Astrocyte (in vitro differentiated cells and primary cell): ENCODE measurements around the gene TEX29. TPM values are rescaled to one million over a fixed set of nuclear protein-coding genes. Genes with fewer than 3 reads are reported as not detected.

Source experiments
- DNase-seq: peaks from one replicate; pipeline ENCODE4 v3.0.0-alpha.2; 2010; ENCODE audit warnings: low read depth
- FAIRE-seq: peaks from 2 replicates; lab custom pipeline; 2011; peaks lifted over from hg19 to GRCh38; lab: Jason Lieb, UNC
- H2AFZ ChIP-seq: 2 replicates; pipeline ENCODE4 v1.6.0; 2012; ENCODE audit warnings: low read depth, low read length, inconsistent platforms
- H3K27ac ChIP-seq: 2 replicates; pipeline ENCODE4 v1.5.1; 2011; ENCODE audit warnings: low read depth, low read length, inconsistent platforms
- H3K27me3 ChIP-seq: 2 replicates; pipeline ENCODE4 v1.6.0; 2011; ENCODE audit warnings: low read length, inconsistent platforms; ENCODE audit not compliant: insufficient read depth
- H3K36me3 ChIP-seq: 2 replicates; pipeline ENCODE4 v1.5.1; 2011; ENCODE audit warnings: low read length, inconsistent platforms; ENCODE audit not compliant: insufficient read depth
- H3K4me1 ChIP-seq: 2 replicates; pipeline ENCODE4 v1.5.1; 2011; ENCODE audit warnings: low read length, inconsistent platforms; ENCODE audit not compliant: insufficient read depth
- H3K4me2 ChIP-seq: 2 replicates; pipeline ENCODE4 v1.6.0; 2012; ENCODE audit warnings: low read length, inconsistent platforms
- H3K4me3 ChIP-seq: 2 replicates; pipeline ENCODE4 v1.5.1; 2011; ENCODE audit warnings: low read depth, mild to moderate bottlenecking, low read length, inconsistent platforms; ENCODE audit not compliant: insufficient read depth
- H3K79me2 ChIP-seq: 2 replicates; pipeline ENCODE4 v1.6.0; 2012; ENCODE audit warnings: mild to moderate bottlenecking, low read length, inconsistent platforms; ENCODE audit not compliant: insufficient read depth
- H3K9ac ChIP-seq: 2 replicates; pipeline ENCODE4 v1.6.0; 2012; ENCODE audit warnings: mild to moderate bottlenecking, low read length, inconsistent platforms
- H3K9me3 ChIP-seq: 2 replicates; pipeline ENCODE4 v1.5.1; 2012; ENCODE audit warnings: low read depth, mild to moderate bottlenecking, low read length, inconsistent platforms; ENCODE audit not compliant: insufficient read depth
- H4K20me1 ChIP-seq: 2 replicates; pipeline ENCODE4 v1.6.0; 2012; ENCODE audit warnings: low read length, inconsistent platforms; ENCODE audit not compliant: insufficient read depth
- H3K27ac Mint-ChIP-seq: one replicate; pipeline ENCODE4 v1.8.0; 2021; ENCODE audit warnings: mild to moderate bottlenecking, mixed read lengths; ENCODE audit not compliant: unreplicated experiment
- H3K27me3 Mint-ChIP-seq: one replicate; pipeline ENCODE4 v1.8.0; 2021; ENCODE audit warnings: low read depth, mixed read lengths; ENCODE audit not compliant: unreplicated experiment
- H3K36me3 Mint-ChIP-seq: one replicate; pipeline ENCODE4 v1.8.0; 2021; ENCODE audit warnings: low read depth, mixed read lengths; ENCODE audit not compliant: unreplicated experiment
- H3K4me1 Mint-ChIP-seq: one replicate; pipeline ENCODE4 v1.8.0; 2021; ENCODE audit warnings: low read depth, mixed read lengths; ENCODE audit not compliant: unreplicated experiment
- H3K4me3 Mint-ChIP-seq: one replicate; pipeline ENCODE4 v1.8.0; 2021; ENCODE audit warnings: mild to moderate bottlenecking, moderate library complexity, mixed read lengths; ENCODE audit not compliant: unreplicated experiment
- H3K9me3 Mint-ChIP-seq: one replicate; pipeline ENCODE4 v1.8.0; 2021; ENCODE audit warnings: mild to moderate bottlenecking, mixed read lengths; ENCODE audit not compliant: unreplicated experiment
- EZH2 ChIP-seq: IDR thresholded peaks from 2 replicates; pipeline ENCODE4 v1.6.1; 2012; ENCODE audit warnings: mild to moderate bottlenecking, low read length, inconsistent platforms; ENCODE audit not compliant: insufficient read depth
- total RNA-seq: library from RNA; stranded (reverse); gene quantifications from 2 replicates; pipeline ENCODE4 v1.2.1, GENCODE V29; 2021
- TF ChIP-seq, protein P1 (sequence below): IDR thresholded peaks from 2 replicates; pipeline ENCODE4 v1.5.1; 2011; ENCODE audit warnings: low read depth, mild to moderate bottlenecking, inconsistent platforms, low read length, moderate library complexity; ENCODE audit not compliant: insufficient read depth

TEX29 gene
- total RNA-seq, 1 donor from 2014 or later: 0.43 TPM

DNA sequence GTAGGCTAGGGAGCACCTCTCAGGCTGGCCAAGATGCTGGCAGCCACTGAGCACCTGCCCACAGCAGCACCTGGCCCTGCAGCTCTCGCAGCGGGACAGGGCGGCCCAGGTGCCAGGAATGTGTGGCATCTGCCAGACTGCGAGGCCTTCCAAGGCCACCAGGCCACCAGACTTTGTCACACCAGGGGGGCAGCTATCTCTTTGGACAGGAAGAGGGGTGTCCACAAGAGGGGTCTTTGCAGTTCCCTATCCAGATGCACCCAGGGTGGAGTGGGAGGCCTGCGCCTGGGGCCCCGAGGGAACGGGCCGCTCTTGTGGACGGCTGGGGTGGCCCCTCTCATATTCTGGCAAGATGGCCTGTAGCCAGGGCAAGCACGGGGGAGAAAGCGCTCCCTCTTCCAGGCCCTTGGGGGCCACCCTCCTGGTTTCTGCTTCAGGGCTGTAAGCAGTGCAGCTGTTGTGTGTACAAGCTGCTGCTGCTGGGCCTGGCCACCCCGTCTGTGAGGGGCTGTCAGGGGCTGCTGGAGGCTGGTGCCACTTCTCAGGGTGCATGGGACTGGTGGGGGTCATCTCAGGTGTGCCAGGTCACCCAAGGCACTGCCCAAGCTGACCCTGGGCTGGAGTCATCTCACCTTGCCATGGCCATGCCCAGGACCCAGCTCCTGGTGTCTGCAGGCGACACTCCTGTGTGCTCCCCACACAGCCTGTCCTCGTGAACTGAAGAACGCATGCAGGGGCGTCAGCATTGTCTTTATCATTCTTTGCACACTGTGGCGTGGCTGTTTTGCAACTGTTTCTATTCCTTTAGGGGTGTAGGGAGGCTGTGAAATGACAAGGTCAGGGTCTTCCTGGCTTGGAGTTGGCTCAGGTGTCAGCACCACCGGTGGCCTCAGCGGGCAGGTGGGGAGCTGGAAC lies 1.8 kb downstream of the TEX29 start:
- Histone ChIP-seq H3K36me3 (no peaks in the 10 kb centered on the region), H3K9me3 (no peaks in the 10 kb centered on the region), H3K9ac (no peak overlapping the region), H3K4me1 (no peaks in the 10 kb centered on the region), H2AFZ (no peak overlapping the region), H3K4me3 (no peak overlapping the region), H3K27ac (no peak overlapping the region), H3K27me3 (no peaks in the 10 kb centered on the region), H4K20me1 (no peaks in the 10 kb centered on the region), H3K79me2 (no peaks in the 10 kb centered on the region), H3K4me2 (no peak overlapping the region)
- FAIRE-seq: no peak
- H3K4me1 Mint-ChIP-seq: no peaks in the 10 kb centered on the region
- H3K4me3 Mint-ChIP-seq: no peak overlapping the region
- peaks cover 13% of the 10 kb centered on the region for H3K27me3 Mint-ChIP-seq
- DNase-seq: no peak
- no peak overlapping the region for H3K27ac Mint-ChIP-seq
- H3K9me3 Mint-ChIP-seq: no peaks in the 10 kb centered on the region
- TF ChIP-seq, protein P1, sequence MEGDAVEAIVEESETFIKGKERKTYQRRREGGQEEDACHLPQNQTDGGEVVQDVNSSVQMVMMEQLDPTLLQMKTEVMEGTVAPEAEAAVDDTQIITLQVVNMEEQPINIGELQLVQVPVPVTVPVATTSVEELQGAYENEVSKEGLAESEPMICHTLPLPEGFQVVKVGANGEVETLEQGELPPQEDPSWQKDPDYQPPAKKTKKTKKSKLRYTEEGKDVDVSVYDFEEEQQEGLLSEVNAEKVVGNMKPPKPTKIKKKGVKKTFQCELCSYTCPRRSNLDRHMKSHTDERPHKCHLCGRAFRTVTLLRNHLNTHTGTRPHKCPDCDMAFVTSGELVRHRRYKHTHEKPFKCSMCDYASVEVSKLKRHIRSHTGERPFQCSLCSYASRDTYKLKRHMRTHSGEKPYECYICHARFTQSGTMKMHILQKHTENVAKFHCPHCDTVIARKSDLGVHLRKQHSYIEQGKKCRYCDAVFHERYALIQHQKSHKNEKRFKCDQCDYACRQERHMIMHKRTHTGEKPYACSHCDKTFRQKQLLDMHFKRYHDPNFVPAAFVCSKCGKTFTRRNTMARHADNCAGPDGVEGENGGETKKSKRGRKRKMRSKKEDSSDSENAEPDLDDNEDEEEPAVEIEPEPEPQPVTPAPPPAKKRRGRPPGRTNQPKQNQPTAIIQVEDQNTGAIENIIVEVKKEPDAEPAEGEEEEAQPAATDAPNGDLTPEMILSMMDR: no peak
- TF ChIP-seq EZH2: no peak
- peaks cover 11% of the 10 kb centered on the region for H3K36me3 Mint-ChIP-seq

GRCh38 chr13:111322916-111323331 lies 2.5 kb downstream of the TEX29 start:
- no peaks in the 10 kb centered on the region for H3K4me1 Mint-ChIP-seq
- Histone ChIP-seq H3K9me3 (no peaks in the 10 kb centered on the region), H3K79me2 (no peaks in the 10 kb centered on the region), H3K4me2 (no peak overlapping the region), H3K4me1 (no peaks in the 10 kb centered on the region), H2AFZ (no peak overlapping the region), H3K36me3 (no peaks in the 10 kb centered on the region), H3K9ac (no peak overlapping the region), H3K4me3 (no peak overlapping the region), H4K20me1 (no peaks in the 10 kb centered on the region), H3K27me3 (no peaks in the 10 kb centered on the region), H3K27ac (no peak overlapping the region)
- peaks cover 13% of the 10 kb centered on the region for H3K27me3 Mint-ChIP-seq
- no peaks in the 10 kb centered on the region for H3K9me3 Mint-ChIP-seq
- H3K4me3 Mint-ChIP-seq: no peak overlapping the region
- no peak overlapping the region for H3K27ac Mint-ChIP-seq
- TF ChIP-seq, protein P1: no peak
- no peak for TF ChIP-seq EZH2
- FAIRE-seq (no peak), DNase-seq (no peak)
- peaks cover 14% of the 10 kb centered on the region for H3K36me3 Mint-ChIP-seq

DNA sequence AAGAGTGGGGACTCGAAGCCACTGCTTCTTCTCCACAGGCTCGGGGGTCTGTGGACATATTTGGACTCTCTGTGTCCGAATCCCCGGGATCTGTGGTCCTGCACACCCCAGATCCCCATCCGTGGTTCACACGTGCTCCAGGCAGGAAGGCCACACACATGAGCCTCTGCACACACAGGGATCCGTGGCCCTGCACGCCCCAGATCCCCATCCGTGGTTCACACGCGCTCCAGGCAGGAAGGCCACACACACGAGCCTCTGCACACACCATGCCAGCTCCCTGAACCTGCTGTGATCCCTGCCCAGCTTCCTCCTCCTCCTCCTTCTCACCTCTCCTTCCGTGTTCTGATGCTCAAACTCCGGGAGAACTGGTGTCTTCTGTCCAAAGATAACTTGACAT lies 3.1 kb downstream of the TEX29 start:
- FAIRE-seq: no peak
- no peaks in the 10 kb centered on the region for H3K27me3 ChIP-seq
- no peak overlapping the region for H3K27ac Mint-ChIP-seq

More for the DNA sequence above, 3.1 kb downstream of the TEX29 start:
- Histone ChIP-seq H3K9me3 (no peaks in the 10 kb centered on the region), H2AFZ (no peak overlapping the region), H3K9ac (no peak overlapping the region), H4K20me1 (no peaks in the 10 kb centered on the region), H3K79me2 (no peaks in the 10 kb centered on the region), H3K4me1 (no peaks in the 10 kb centered on the region), H3K4me2 (no peak overlapping the region), H3K4me3 (no peak overlapping the region), H3K27ac (no peak overlapping the region), H3K36me3 (no peaks in the 10 kb centered on the region)
- Mint-ChIP-seq H3K27me3 (peaks cover 13% of the 10 kb centered on the region), H3K4me1 (no peaks in the 10 kb centered on the region), H3K9me3 (no peaks in the 10 kb centered on the region), H3K4me3 (no peak overlapping the region), H3K36me3 (peaks cover 18% of the 10 kb centered on the region)
- TF ChIP-seq EZH2: no peak
- TF ChIP-seq, protein P1: no peak
- DNase-seq: no peak
